B cell (primary cell): ENCODE measurements around the gene ISG20L2. TPM values are rescaled to one million over a fixed set of nuclear protein-coding genes. Genes with fewer than 3 reads are reported as not detected.

Experiments
- ATAC-seq: fragments of 200-7000 bp; cut with Tn5 transposase; one replicate; pipeline ENCODE4 v1.10.0; 2021; ENCODE audit warnings: low read depth, mild to moderate bottlenecking, moderate number of reproducible peaks, moderate library complexity
- CTCF ChIA-PET: fragments of 350-600 bp; sonication (Branson Sonifier 250); formaldehyde crosslinking; loops from one replicate; lab custom pipeline; 2021; ENCODE audit warnings: antibody characterized with exemption, inconsistent platforms; lab: Charles Lee
- POLR2A ChIA-PET: fragments of 350-600 bp; sonication (Branson Sonifier 250); formaldehyde crosslinking; loops from one replicate; lab custom pipeline; 2021; ENCODE audit warnings: antibody characterized with exemption; lab: Charles Lee
- DNase-seq: peaks from one replicate; pipeline ENCODE4 v3.0.0; 2013
- H2AFZ ChIP-seq: 2 replicates; pipeline ENCODE4 v1.6.1; 2012; ENCODE audit warnings: mild to moderate bottlenecking, low read depth, low read length; ENCODE audit not compliant: insufficient read depth, poor library complexity, severe bottlenecking
- H3K27ac ChIP-seq, 2 donors: 1 replicate in 1 of 2; 2 replicates in 1 of 2; pipeline ENCODE4 v1.5.1; 2012 to 2013; ENCODE audit warnings: low read length in 2 of 2, mild to moderate bottlenecking in 2 of 2, moderate library complexity in 1 of 2
- H3K27me3 ChIP-seq, 4 experiments: fragments of 200-600 bp in 1 of 4; sonication (generic) in 1 of 4; replicated peaks in 1 of 4; 1 replicate in 2 of 4; 2 replicates in 2 of 4; pipeline versions ENCODE4 v1.6.1 to v1.7.0; 2013 to 2016; ENCODE audit warnings: low read length in 3 of 4, mild to moderate bottlenecking in 2 of 4, mixed read lengths in 1 of 4, moderate library complexity in 1 of 4; ENCODE audit not compliant: insufficient read depth in 4 of 4, control insufficient read depth in 3 of 4; ENCODE audit errors: control extremely low read depth in 1 of 4
- H3K36me3 ChIP-seq, 2 experiments: replicated peaks in 1 of 2; 1 replicate in 1 of 2; 2 replicates in 1 of 2; pipeline versions ENCODE4 v1.6.1 to v1.7.1; 2013; ENCODE audit warnings: low read length in 1 of 2; ENCODE audit not compliant: insufficient read depth in 2 of 2, control insufficient read depth in 1 of 2; ENCODE audit errors: control extremely low read depth in 1 of 2, extremely low read depth in 1 of 2
- H3K4me1 ChIP-seq, 2 donors: fragments of 200-600 bp in 1 of 2; sonication (generic) in 1 of 2; 1 replicate in 1 of 2; 2 replicates in 1 of 2; pipeline versions ENCODE4 v1.5.1 to v1.6.1; 2013 to 2017; ENCODE audit warnings: low read length in 2 of 2; ENCODE audit not compliant: control insufficient read depth in 2 of 2, insufficient read depth in 2 of 2
- H3K4me2 ChIP-seq: replicated peaks from 2 replicates; pipeline ENCODE3; 2012; ENCODE audit warnings: mild to moderate bottlenecking, low read depth, low read length; ENCODE audit not compliant: poor library complexity, severe bottlenecking
- H3K4me3 ChIP-seq, 5 experiments: fragments of 200-600 bp in 1 of 5; sonication (generic) in 1 of 5; 1 replicate in 3 of 5; 2 replicates in 2 of 5; pipeline versions ENCODE4 v1.5.1 to v1.7.0; 2011 to 2016; ENCODE audit warnings: low read length in 4 of 5, mild to moderate bottlenecking in 4 of 5, low read depth in 2 of 5, control low read depth in 1 of 5, moderate library complexity in 1 of 5; ENCODE audit not compliant: insufficient read depth in 1 of 5; ENCODE audit errors: control extremely low read depth in 1 of 5, extremely low read depth in 1 of 5
- H3K79me2 ChIP-seq: fragments of 200-600 bp; sonication (generic); one replicate; pipeline ENCODE4 v1.6.0; 2016; ENCODE audit warnings: low read length; ENCODE audit not compliant: control insufficient read depth, insufficient read depth
- H3K9ac ChIP-seq: fragments of 200-600 bp; sonication (generic); 2 replicates; pipeline ENCODE4 v1.6.1; 2017; ENCODE audit warnings: mild to moderate bottlenecking, low read length, moderate library complexity
- H3K9me3 ChIP-seq, 3 donors: one replicate each; pipeline versions ENCODE4 v1.6.1 to v1.7.1; 2013; ENCODE audit warnings: low read length in 2 of 3; ENCODE audit not compliant: control insufficient read depth in 2 of 3, insufficient read depth in 1 of 3; ENCODE audit errors: control extremely low read depth in 1 of 3
- H4K20me1 ChIP-seq: 2 replicates; pipeline ENCODE4 v1.6.0; 2012; ENCODE audit warnings: mild to moderate bottlenecking, low read length; ENCODE audit not compliant: insufficient read depth, control insufficient read depth, poor library complexity, severe bottlenecking
- H3K27ac Mint-ChIP-seq: one replicate; pipeline ENCODE4 v1.8.0; 2021; ENCODE audit warnings: mixed read lengths
- H3K27me3 Mint-ChIP-seq: one replicate; pipeline ENCODE4 v1.8.0; 2021; ENCODE audit warnings: mixed read lengths
- H3K4me1 Mint-ChIP-seq: one replicate; pipeline ENCODE4 v1.8.0; 2021; ENCODE audit warnings: mixed read lengths
- H3K4me3 Mint-ChIP-seq: one replicate; pipeline ENCODE4 v1.8.0; 2021; ENCODE audit warnings: mixed read lengths
- H3K9me3 Mint-ChIP-seq: one replicate; pipeline ENCODE4 v1.8.0; 2022; ENCODE audit warnings: mixed read lengths; ENCODE audit not compliant: insufficient read depth
- CTCF ChIP-seq: fragments of 200-600 bp; IDR thresholded peaks from one replicate; pipeline ENCODE4 v1.8.0; 2022; ENCODE audit warnings: antibody characterized with exemption, mild to moderate bottlenecking
- EZH2 ChIP-seq: IDR thresholded peaks from 2 replicates; pipeline ENCODE4 v1.6.1; 2012; ENCODE audit warnings: borderline replicate concordance, low read depth, mild to moderate bottlenecking, moderate library complexity, low read length; ENCODE audit not compliant: insufficient read depth, poor library complexity, severe bottlenecking
- WGBS: methylation state at CpG from one replicate; pipeline ENCODE4 v1.1.5; 2013; ENCODE audit warnings: missing lambda C conversion rate; ENCODE audit not compliant: insufficient coverage; 5-methylcytosine and 5-hydroxymethylcytosine counted together
- intact Hi-C: fragments of 100-400 bp; cut with micrococcal nuclease; formaldehyde crosslinking; loops from one replicate; pipeline ENCODE4 v1.10.0; 2022
- polyA plus RNA-seq: library from polyadenylated mRNA; depleted of rRNA; stranded (reverse); fragments of >200 nt; gene quantifications from 2 replicates; pipeline ENCODE4 v1.2.3, GENCODE V29; 2012
- total RNA-seq, 2 donors: library from RNA; stranded (reverse); fragments of 120-200 nt in 1 of 2; gene quantifications; 1 replicate in 1 of 2; 2 replicates in 1 of 2; pipeline versions ENCODE4 v1.2.3 to v1.2.4, GENCODE V29; 2013 to 2022

Gene ISG20L2
- total and polyA plus RNA-seq, 2 donors (not counting 1 experiment from before 2014, with no cell fraction given) = 30.1 to 51.7 TPM

- peak overlapping the region; percentile 78 for H3K4me2 ChIP-seq
- peaks cover 67% of the 10 kb centered on the region for H3K79me2 ChIP-seq
- Mint-ChIP-seq H3K4me1 (peaks cover 72% of the 10 kb centered on the region), H3K9me3 (no peaks in the 10 kb centered on the region), H3K4me3 (peak overlapping the region; percentile 93), H3K27ac (peak overlapping the region; percentile 91), H3K27me3 (no peaks in the 10 kb centered on the region)
- ATAC-seq (no peak), DNase-seq (peak; percentile 61)
- ChIA-PET POLR2A (interaction anchor here (0.6 to 2.6 kb wide), 3 partner anchors 9 to 618 kb away, joined by 5 to 29 read pairs (median 21); partner anchors contain the start of genes ISG20L2, METTL25B and MRPL24), CTCF (interaction anchor here (2.6 to 3.2 kb wide), 2 partner anchors 16 to 24 kb away, joined by 15 to 24 read pairs; partner anchors contain the start of gene PRCC)
- H3K4me3 ChIP-seq = peak overlapping the region; percentile 71 to 95 (median 86)
- H3K36me3 ChIP-seq = no peaks in the 10 kb centered on the region
- 14% methylated on average over 1 of the region's 5 CpGs for WGBS
- peak overlapping the region; percentile 58 to 81 for H3K27ac ChIP-seq
- peak overlapping the region; percentile 78 for H3K9ac ChIP-seq
- TF ChIP-seq CTCF (no peak), EZH2 (no peak)
- H3K4me1 ChIP-seq = peaks cover 53 to 68% of the 10 kb centered on the region in 2 donors
- peak overlapping the region; percentile 82 for H2AFZ ChIP-seq
- intact Hi-C loops = loop anchor here (5.0 kb wide), 1 partner anchor 413 kb away; the partner anchor contains the start of genes CCT3 and TSACC
- no peaks in the 10 kb centered on the region for H3K9me3 ChIP-seq
- H4K20me1 ChIP-seq = peaks cover 16% of the 10 kb centered on the region
- H3K27me3 ChIP-seq = no peaks in the 10 kb centered on the region
Measured at GRCh38 chr1:156750191-156750672, 21.7 kb upstream of the ISG20L2 start.

GRCh38 chr1:156749419-156750118, 21.0 kb upstream of the ISG20L2 start:
- Histone ChIP-seq H3K27ac (peak overlapping the region; percentile 58 to 81), H4K20me1 (peaks cover 16% of the 10 kb centered on the region), H3K9me3 (no peaks in the 10 kb centered on the region), H3K4me1 (peaks cover 53 to 64% of the 10 kb centered on the region in 2 donors), H3K36me3 (peaks cover 0 to 6% of the 10 kb centered on the region in 2 experiments), H3K9ac (peak overlapping the region; percentile 78), H3K4me2 (peak overlapping the region; percentile 78), H3K27me3 (no peaks in the 10 kb centered on the region), H2AFZ (no peak overlapping the region), H3K79me2 (peaks cover 67% of the 10 kb centered on the region), H3K4me3 (peak overlapping the region in 4 of 5 experiments; percentile 72 to 95 (median 90))
- no peak for ATAC-seq
- Mint-ChIP-seq H3K4me1 (peaks cover 69% of the 10 kb centered on the region), H3K4me3 (peak overlapping the region; percentile 93), H3K27ac (peak overlapping the region; percentile 91), H3K27me3 (no peaks in the 10 kb centered on the region), H3K9me3 (no peaks in the 10 kb centered on the region)
- POLR2A ChIA-PET = interaction anchor here (0.6 kb wide), 1 partner anchor 617 kb away, joined by 5 read pairs; no protein-coding TSS in a partner anchor
- WGBS = 25% methylated on average over 3 of the region's 8 CpGs
- DNase-seq = no peak
- TF ChIP-seq EZH2 (no peak), CTCF (no peak)
- CTCF ChIA-PET = interaction anchor here (3.2 kb wide), 1 partner anchor 23 kb away, joined by 24 read pairs; no protein-coding TSS in a partner anchor
- intact Hi-C loops = loop anchor here (5.0 kb wide), 1 partner anchor 412 kb away; the partner anchor contains the start of genes CCT3 and TSACC
